HEK293 (cell line): ENCODE results near the gene MTCL3.

Experiments
- CTCF ChIA-PET: fragments of 350-600 bp; formaldehyde crosslinking; extraction: SDS; loops from one replicate; lab custom pipeline; 2021; ENCODE audit warnings: antibody characterized with exemption; lab: Yijun Ruan, JAX
- POLR2A ChIA-PET: fragments of 300-600 bp; formaldehyde crosslinking; extraction: SDS; loops from one replicate; lab custom pipeline; 2020; ENCODE audit warnings: antibody characterized with exemption, inconsistent platforms; lab: Yijun Ruan, JAX
- H3K27ac ChIP-seq: fragments of 200-500 bp; sonication (Bioruptor generic); 2 replicates; pipeline ENCODE4 v1.5.1; 2014; ENCODE audit warnings: low read depth, low read length, control low read depth, inconsistent platforms; ENCODE audit errors: extremely low read depth
- H3K36me3 ChIP-seq, 2 experiments: fragments of 200-500 bp in 1 of 2; sonication (Bioruptor generic) in 1 of 2; 1 replicate in 1 of 2; 2 replicates in 1 of 2; pipeline ENCODE4 v1.5.1; 2014 to 2017; ENCODE audit warnings: inconsistent platforms in 2 of 2, low read length in 2 of 2; ENCODE audit not compliant: control insufficient read depth in 2 of 2, insufficient read depth in 1 of 2
- H3K4me1 ChIP-seq: fragments of 200-500 bp; sonication (Bioruptor generic); 2 replicates; pipeline ENCODE4 v1.5.1; 2014; ENCODE audit warnings: mild to moderate bottlenecking, low read length, inconsistent platforms; ENCODE audit not compliant: control insufficient read depth, insufficient read depth
- H3K4me3 ChIP-seq: 2 replicates; pipeline ENCODE4 v1.5.1; 2011; ENCODE audit warnings: low read depth, mild to moderate bottlenecking, control low read depth, low read length, moderate library complexity
- H3K9me3 ChIP-seq: fragments of 200-500 bp; sonication (Bioruptor generic); 2 replicates; pipeline ENCODE4 v1.5.1; 2014; ENCODE audit warnings: low read depth, low read length, inconsistent platforms; ENCODE audit not compliant: control insufficient read depth, insufficient read depth
- GLI4 ChIP-seq: fragments of 450-650 bp; formaldehyde crosslinking; IDR thresholded peaks from 2 replicates; pipeline ENCODE4 v1.5.1; 2016; ENCODE audit warnings: missing biosample characterization, missing genetic modification characterization
- GLIS1 ChIP-seq: fragments of 450-650 bp; formaldehyde crosslinking; IDR thresholded peaks from 2 replicates; pipeline ENCODE4 v1.5.1; 2016; ENCODE audit warnings: missing biosample characterization, missing genetic modification characterization
- TRIM28 ChIP-seq: IDR thresholded peaks from 2 replicates; pipeline ENCODE4 v1.6.1; 2011; ENCODE audit warnings: low read length, control low read depth, borderline replicate concordance
- WT1 ChIP-seq: fragments of 450-650 bp; formaldehyde crosslinking; IDR thresholded peaks from 2 replicates; pipeline ENCODE4 v1.5.1; 2016; ENCODE audit warnings: missing biosample characterization, missing genetic modification characterization
- ZFP37 ChIP-seq: fragments of 450-650 bp; formaldehyde crosslinking; IDR thresholded peaks from 2 replicates; pipeline ENCODE4 v1.5.1; 2016; ENCODE audit warnings: missing biosample characterization, missing genetic modification characterization
- ZNF24 ChIP-seq: fragments of 450-650 bp; formaldehyde crosslinking; IDR thresholded peaks from 2 replicates; pipeline ENCODE4 v1.5.1; 2016; ENCODE audit warnings: missing biosample characterization, missing genetic modification characterization
- ZNF37A ChIP-seq: fragments of 450-650 bp; IDR thresholded peaks from 2 replicates; pipeline ENCODE4 v1.5.1; 2018; ENCODE audit warnings: missing biosample characterization, missing genetic modification characterization
- ZNF391 ChIP-seq: fragments of 450-650 bp; formaldehyde crosslinking; IDR thresholded peaks from 2 replicates; pipeline ENCODE4 v1.5.1; 2016; ENCODE audit warnings: low read depth, missing biosample characterization, missing genetic modification characterization, borderline replicate concordance
- ZNF514 ChIP-seq: fragments of 450-650 bp; formaldehyde crosslinking; IDR thresholded peaks from 2 replicates; pipeline ENCODE4 v1.5.1; 2016; ENCODE audit warnings: missing biosample characterization, missing genetic modification characterization
- ZNF521 ChIP-seq: fragments of 450-650 bp; formaldehyde crosslinking; IDR thresholded peaks from 2 replicates; pipeline ENCODE4 v1.5.1; 2017; ENCODE audit warnings: missing biosample characterization, mild to moderate bottlenecking, missing genetic modification characterization
- ZNF548 ChIP-seq: fragments of 450-650 bp; formaldehyde crosslinking; IDR thresholded peaks from 2 replicates; pipeline ENCODE4 v1.5.1; 2016; ENCODE audit warnings: missing biosample characterization, missing genetic modification characterization
- ZNF658 ChIP-seq: fragments of 450-650 bp; formaldehyde crosslinking; IDR thresholded peaks from 2 replicates; pipeline ENCODE4; 2016; ENCODE audit warnings: missing biosample characterization, missing genetic modification characterization
- ZNF785 ChIP-seq: fragments of 450-650 bp; formaldehyde crosslinking; IDR thresholded peaks from 2 replicates; pipeline ENCODE4 v1.5.1; 2016; ENCODE audit warnings: missing biosample characterization, missing genetic modification characterization
- ZNF843 ChIP-seq: fragments of 450-650 bp; formaldehyde crosslinking; IDR thresholded peaks from 2 replicates; pipeline ENCODE4 v1.5.1; 2016; ENCODE audit warnings: missing biosample characterization, missing genetic modification characterization
- TF ChIP-seq, protein P1 (sequence below): fragments of 450-650 bp; formaldehyde crosslinking; IDR thresholded peaks from 2 replicates; pipeline ENCODE4 v1.5.1; 2017; ENCODE audit warnings: missing biosample characterization, missing genetic modification characterization
- TF ChIP-seq, protein P2 (sequence below): fragments of 450-650 bp; formaldehyde crosslinking; IDR thresholded peaks from 2 replicates; pipeline ENCODE4 v1.5.1; 2016; ENCODE audit warnings: missing biosample characterization, missing genetic modification characterization
- TF ChIP-seq, protein P3 (sequence below): fragments of 450-650 bp; formaldehyde crosslinking; IDR thresholded peaks from 2 replicates; pipeline ENCODE4 v1.5.1; 2016; ENCODE audit warnings: missing biosample characterization, missing genetic modification characterization
- TF ChIP-seq, protein P4 (sequence below): fragments of 450-650 bp; formaldehyde crosslinking; IDR thresholded peaks from 2 replicates; pipeline ENCODE4 v1.5.1; 2016; ENCODE audit warnings: missing biosample characterization, missing genetic modification characterization
- TF ChIP-seq, protein P5 (sequence below): fragments of 450-650 bp; formaldehyde crosslinking; IDR thresholded peaks from 2 replicates; pipeline ENCODE4 v1.5.1; 2016; ENCODE audit warnings: missing biosample characterization, missing genetic modification characterization
- TF ChIP-seq, protein P6 (sequence below): fragments of 450-650 bp; formaldehyde crosslinking; conservative IDR thresholded peaks from 2 replicates; pipeline ENCODE4 v1.5.1; 2016; ENCODE audit warnings: low read depth, missing biosample characterization, missing genetic modification characterization

Gene MTCL3

DNA sequence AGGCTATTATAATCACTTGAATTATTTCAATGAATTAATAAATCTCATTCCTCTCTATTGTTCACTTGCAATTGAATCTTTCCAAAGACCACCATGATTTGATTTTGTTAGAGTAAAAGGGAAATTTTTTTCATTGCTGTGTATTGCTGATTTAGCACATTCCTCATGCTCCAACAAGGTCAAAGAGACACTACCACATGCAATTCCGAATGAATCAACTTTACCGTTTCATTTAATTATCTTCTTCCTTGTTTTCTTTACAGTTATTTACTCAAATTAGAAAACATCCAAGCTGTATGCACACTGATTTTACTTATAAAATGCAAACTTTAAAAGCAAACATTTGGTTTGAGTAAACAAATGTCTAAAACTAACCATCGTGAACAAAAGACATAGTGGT is 60.9 kb downstream of the MTCL3 start:
- no peak overlapping the region for H3K27ac ChIP-seq

DNA sequence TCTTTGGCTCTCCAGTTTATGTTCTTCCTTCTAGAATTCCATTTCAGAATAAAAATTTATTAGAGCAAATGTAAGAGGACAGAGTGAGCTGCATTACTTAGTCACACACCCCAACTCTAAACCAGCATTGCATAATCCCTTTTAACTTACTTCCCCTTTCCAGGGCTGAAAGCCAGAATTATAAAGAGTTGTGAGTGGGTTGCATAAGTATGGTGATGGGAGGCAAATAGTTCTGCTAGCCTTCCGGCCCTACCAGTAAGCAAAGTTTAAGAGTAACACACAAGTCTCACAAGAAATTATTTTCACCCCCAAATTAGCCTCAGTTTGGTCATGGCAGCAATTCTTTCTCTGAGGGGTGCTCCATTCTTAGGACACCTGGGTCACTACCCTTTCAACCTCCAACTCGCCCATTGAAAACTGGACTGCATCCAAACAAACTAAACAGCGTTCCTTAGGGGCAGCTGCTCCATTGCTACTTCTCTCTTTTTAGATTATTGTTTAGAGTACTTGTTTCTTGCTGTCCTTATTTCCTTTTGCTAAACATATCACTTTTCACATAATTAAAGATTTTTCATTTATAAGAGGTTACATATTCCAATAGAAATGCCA is 61.6 kb downstream of the MTCL3 start:
- ChIA-PET POLR2A (no interaction called here), CTCF (interaction anchor here (1.2 kb wide), 2 partner anchors 59 to 100 kb away, joined by 3 read pairs; no protein-coding TSS in a partner anchor)
- no peak overlapping the region for H3K4me3 ChIP-seq
- H3K4me1 ChIP-seq = peaks cover 13% of the 10 kb centered on the region
- no peaks in the 10 kb centered on the region for H3K9me3 ChIP-seq
- H3K27ac ChIP-seq = no peak overlapping the region
- no peaks in the 10 kb centered on the region for H3K36me3 ChIP-seq
- no peak for TF ChIP-seq ZNF785 (tag by site-specific recombination)
- TF ChIP-seq TRIM28 = no peak
- TF ChIP-seq, protein P1, sequence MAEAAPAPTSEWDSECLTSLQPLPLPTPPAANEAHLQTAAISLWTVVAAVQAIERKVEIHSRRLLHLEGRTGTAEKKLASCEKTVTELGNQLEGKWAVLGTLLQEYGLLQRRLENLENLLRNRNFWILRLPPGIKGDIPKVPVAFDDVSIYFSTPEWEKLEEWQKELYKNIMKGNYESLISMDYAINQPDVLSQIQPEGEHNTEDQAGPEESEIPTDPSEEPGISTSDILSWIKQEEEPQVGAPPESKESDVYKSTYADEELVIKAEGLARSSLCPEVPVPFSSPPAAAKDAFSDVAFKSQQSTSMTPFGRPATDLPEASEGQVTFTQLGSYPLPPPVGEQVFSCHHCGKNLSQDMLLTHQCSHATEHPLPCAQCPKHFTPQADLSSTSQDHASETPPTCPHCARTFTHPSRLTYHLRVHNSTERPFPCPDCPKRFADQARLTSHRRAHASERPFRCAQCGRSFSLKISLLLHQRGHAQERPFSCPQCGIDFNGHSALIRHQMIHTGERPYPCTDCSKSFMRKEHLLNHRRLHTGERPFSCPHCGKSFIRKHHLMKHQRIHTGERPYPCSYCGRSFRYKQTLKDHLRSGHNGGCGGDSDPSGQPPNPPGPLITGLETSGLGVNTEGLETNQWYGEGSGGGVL (tag by site-specific recombination) = no peak
- TF ChIP-seq, protein P2, sequence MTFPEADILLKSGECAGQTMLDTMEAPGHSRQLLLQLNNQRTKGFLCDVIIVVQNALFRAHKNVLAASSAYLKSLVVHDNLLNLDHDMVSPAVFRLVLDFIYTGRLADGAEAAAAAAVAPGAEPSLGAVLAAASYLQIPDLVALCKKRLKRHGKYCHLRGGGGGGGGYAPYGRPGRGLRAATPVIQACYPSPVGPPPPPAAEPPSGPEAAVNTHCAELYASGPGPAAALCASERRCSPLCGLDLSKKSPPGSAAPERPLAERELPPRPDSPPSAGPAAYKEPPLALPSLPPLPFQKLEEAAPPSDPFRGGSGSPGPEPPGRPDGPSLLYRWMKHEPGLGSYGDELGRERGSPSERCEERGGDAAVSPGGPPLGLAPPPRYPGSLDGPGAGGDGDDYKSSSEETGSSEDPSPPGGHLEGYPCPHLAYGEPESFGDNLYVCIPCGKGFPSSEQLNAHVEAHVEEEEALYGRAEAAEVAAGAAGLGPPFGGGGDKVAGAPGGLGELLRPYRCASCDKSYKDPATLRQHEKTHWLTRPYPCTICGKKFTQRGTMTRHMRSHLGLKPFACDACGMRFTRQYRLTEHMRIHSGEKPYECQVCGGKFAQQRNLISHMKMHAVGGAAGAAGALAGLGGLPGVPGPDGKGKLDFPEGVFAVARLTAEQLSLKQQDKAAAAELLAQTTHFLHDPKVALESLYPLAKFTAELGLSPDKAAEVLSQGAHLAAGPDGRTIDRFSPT (tag by site-specific recombination) = no peak
- TF ChIP-seq, protein P3, sequence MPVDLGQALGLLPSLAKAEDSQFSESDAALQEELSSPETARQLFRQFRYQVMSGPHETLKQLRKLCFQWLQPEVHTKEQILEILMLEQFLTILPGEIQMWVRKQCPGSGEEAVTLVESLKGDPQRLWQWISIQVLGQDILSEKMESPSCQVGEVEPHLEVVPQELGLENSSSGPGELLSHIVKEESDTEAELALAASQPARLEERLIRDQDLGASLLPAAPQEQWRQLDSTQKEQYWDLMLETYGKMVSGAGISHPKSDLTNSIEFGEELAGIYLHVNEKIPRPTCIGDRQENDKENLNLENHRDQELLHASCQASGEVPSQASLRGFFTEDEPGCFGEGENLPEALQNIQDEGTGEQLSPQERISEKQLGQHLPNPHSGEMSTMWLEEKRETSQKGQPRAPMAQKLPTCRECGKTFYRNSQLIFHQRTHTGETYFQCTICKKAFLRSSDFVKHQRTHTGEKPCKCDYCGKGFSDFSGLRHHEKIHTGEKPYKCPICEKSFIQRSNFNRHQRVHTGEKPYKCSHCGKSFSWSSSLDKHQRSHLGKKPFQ (tag by site-specific recombination) = no peak
- TF ChIP-seq, protein P4, sequence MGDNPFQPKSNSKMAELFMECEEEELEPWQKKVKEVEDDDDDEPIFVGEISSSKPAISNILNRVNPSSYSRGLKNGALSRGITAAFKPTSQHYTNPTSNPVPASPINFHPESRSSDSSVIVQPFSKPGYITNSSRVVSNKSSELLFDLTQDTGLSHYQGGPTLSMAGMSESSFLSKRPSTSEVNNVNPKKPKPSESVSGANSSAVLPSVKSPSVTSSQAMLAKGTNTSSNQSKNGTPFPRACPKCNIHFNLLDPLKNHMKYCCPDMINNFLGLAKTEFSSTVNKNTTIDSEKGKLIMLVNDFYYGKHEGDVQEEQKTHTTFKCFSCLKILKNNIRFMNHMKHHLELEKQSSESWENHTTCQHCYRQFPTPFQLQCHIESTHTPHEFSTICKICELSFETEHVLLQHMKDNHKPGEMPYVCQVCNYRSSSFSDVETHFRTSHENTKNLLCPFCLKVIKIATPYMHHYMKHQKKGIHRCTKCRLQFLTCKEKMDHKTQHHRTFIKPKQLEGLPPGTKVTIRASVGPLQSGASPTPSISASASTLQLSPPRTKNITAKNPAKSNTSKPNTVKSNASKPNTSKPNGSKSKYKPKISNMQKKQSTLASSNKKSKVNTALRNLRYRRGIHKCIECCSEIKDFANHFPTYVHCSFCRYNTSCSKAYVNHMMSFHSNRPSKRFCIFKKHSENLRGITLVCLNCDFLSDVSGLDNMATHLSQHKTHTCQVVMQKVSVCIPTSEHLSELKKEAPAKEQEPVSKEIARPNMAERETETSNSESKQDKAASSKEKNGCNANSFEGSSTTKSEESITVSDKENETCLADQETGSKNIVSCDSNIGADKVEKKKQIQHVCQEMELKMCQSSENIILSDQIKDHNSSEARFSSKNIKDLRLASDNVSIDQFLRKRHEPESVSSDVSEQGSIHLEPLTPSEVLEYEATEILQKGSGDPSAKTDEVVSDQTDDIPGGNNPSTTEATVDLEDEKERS (tag by site-specific recombination) = no peak
- TF ChIP-seq GLIS1 (tag by site-specific recombination) = no peak
- no peak for TF ChIP-seq ZNF658 (tag by site-specific recombination)
- no peak for TF ChIP-seq ZNF391

More for the DNA sequence above, 60.9 kb downstream of the MTCL3 start:
- H3K4me3 ChIP-seq = no peak overlapping the region
- CTCF ChIA-PET = interaction anchor here (0.6 to 1.2 kb wide), 4 partner anchors 11 to 105 kb away, joined by 3 to 4 read pairs (median 4); no protein-coding TSS in a partner anchor
- H3K36me3 ChIP-seq = no peaks in the 10 kb centered on the region
- TF ChIP-seq ZNF24 (tag by site-specific recombination) = no peak
- TF ChIP-seq, protein P5, sequence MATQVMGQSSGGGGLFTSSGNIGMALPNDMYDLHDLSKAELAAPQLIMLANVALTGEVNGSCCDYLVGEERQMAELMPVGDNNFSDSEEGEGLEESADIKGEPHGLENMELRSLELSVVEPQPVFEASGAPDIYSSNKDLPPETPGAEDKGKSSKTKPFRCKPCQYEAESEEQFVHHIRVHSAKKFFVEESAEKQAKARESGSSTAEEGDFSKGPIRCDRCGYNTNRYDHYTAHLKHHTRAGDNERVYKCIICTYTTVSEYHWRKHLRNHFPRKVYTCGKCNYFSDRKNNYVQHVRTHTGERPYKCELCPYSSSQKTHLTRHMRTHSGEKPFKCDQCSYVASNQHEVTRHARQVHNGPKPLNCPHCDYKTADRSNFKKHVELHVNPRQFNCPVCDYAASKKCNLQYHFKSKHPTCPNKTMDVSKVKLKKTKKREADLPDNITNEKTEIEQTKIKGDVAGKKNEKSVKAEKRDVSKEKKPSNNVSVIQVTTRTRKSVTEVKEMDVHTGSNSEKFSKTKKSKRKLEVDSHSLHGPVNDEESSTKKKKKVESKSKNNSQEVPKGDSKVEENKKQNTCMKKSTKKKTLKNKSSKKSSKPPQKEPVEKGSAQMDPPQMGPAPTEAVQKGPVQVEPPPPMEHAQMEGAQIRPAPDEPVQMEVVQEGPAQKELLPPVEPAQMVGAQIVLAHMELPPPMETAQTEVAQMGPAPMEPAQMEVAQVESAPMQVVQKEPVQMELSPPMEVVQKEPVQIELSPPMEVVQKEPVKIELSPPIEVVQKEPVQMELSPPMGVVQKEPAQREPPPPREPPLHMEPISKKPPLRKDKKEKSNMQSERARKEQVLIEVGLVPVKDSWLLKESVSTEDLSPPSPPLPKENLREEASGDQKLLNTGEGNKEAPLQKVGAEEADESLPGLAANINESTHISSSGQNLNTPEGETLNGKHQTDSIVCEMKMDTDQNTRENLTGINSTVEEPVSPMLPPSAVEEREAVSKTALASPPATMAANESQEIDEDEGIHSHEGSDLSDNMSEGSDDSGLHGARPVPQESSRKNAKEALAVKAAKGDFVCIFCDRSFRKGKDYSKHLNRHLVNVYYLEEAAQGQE = no peak
- TF ChIP-seq GLI4 (tag by site-specific recombination) = no peak
- TF ChIP-seq ZNF843 (tag by site-specific recombination) = no peak
- TF ChIP-seq ZNF521 (tag by site-specific recombination) = no peak
- TF ChIP-seq ZNF391 = no peak
- TF ChIP-seq ZFP37 (tag by site-specific recombination) = no peak
- no peak for TF ChIP-seq ZNF37A (tag by site-specific recombination)
- no peak for TF ChIP-seq WT1 (tag by site-specific recombination)
- TF ChIP-seq, protein P6, sequence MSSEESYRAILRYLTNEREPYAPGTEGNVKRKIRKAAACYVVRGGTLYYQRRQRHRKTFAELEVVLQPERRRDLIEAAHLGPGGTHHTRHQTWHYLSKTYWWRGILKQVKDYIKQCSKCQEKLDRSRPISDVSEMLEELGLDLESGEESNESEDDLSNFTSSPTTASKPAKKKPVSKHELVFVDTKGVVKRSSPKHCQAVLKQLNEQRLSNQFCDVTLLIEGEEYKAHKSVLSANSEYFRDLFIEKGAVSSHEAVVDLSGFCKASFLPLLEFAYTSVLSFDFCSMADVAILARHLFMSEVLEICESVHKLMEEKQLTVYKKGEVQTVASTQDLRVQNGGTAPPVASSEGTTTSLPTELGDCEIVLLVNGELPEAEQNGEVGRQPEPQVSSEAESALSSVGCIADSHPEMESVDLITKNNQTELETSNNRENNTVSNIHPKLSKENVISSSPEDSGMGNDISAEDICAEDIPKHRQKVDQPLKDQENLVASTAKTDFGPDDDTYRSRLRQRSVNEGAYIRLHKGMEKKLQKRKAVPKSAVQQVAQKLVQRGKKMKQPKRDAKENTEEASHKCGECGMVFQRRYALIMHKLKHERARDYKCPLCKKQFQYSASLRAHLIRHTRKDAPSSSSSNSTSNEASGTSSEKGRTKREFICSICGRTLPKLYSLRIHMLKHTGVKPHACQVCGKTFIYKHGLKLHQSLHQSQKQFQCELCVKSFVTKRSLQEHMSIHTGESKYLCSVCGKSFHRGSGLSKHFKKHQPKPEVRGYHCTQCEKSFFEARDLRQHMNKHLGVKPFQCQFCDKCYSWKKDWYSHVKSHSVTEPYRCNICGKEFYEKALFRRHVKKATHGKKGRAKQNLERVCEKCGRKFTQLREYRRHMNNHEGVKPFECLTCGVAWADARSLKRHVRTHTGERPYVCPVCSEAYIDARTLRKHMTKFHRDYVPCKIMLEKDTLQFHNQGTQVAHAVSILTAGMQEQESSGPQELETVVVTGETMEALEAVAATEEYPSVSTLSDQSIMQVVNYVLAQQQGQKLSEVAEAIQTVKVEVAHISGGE (tag by site-specific recombination) = no peak
- no peak for TF ChIP-seq ZNF514 (tag by site-specific recombination)
- no peak for TF ChIP-seq ZNF548 (tag by site-specific recombination)
- POLR2A ChIA-PET = no interaction called here
- H3K4me1 ChIP-seq = peaks cover 13% of the 10 kb centered on the region
- no peaks in the 10 kb centered on the region for H3K9me3 ChIP-seq
